GM21619 (cell line): ENCODE data around the gene PCCA.
"Not testable (repeated sequence)": the region's sequence is repeated elsewhere in the genome, so short reads cannot be mapped to it uniquely, and the experiment has no call there.

Experiments
- ATAC-seq: cut with Tn5 transposase; IDR thresholded peaks from one replicate; pipeline ENCODE4 v1.9.1; 2021; ENCODE audit not compliant: unreplicated experiment

The PCCA gene

GRCh38 chr13:100565286-100565685 is 476.4 kb downstream of the PCCA start:
- no peak for ATAC-seq

GRCh38 chr13:100566543-100566942 is 477.6 kb downstream of the PCCA start:
- ATAC-seq, result no peak

- ATAC-seq, result peak; percentile 96
Observed at GRCh38 chr13:100573121-100573520, 484.2 kb downstream of the PCCA start.

- ATAC-seq, result not testable (repeated sequence)
Observed at GRCh38 chr13:100577239-100577638, 488.3 kb downstream of the PCCA start.
